GM12865 (cell line): ENCODE measurements around the gene NUP153.

Experiments used
- DNase-seq: peaks from one replicate; pipeline ENCODE4 v3.0.0; 2010; ENCODE audit warnings: low read depth
- H3K4me3 ChIP-seq: 2 replicates; pipeline ENCODE4 v1.5.1; 2011; ENCODE audit warnings: mild to moderate bottlenecking, low read depth, low read length, control low read depth
- CTCF ChIP-seq: IDR thresholded peaks from 2 replicates; pipeline ENCODE4 v1.5.1; 2011; ENCODE audit warnings: low read length, control low read depth, low read depth, inconsistent platforms; ENCODE audit not compliant: insufficient read depth; ENCODE audit errors: missing control alignments

The NUP153 gene

GRCh38 chr6:17700421-17701416, 6.0 kb downstream of the NUP153 start:
- DNase-seq, result no peak
- no peak for TF ChIP-seq CTCF
- H3K4me3 ChIP-seq, result no peak overlapping the region

- DNase-seq, result no peak
- no peak for TF ChIP-seq CTCF
- H3K4me3 ChIP-seq, result no peak overlapping the region
Observed at GRCh38 chr6:17691925-17692538, 14.7 kb downstream of the NUP153 start.

- H3K4me3 ChIP-seq, result no peak overlapping the region
- TF ChIP-seq CTCF, result no peak
- DNase-seq, result no peak
Observed at GRCh38 chr6:17688481-17688880, 18.2 kb downstream of the NUP153 start.

GRCh38 chr6:17687136-17687535, 19.6 kb downstream of the NUP153 start:
- no peak for DNase-seq
- H3K4me3 ChIP-seq, result no peak overlapping the region

GRCh38 chr6:17684134-17684533, 22.6 kb downstream of the NUP153 start:
- H3K4me3 ChIP-seq, result no peak overlapping the region
- no peak for TF ChIP-seq CTCF
- no peak for DNase-seq

More at GRCh38 chr6:17687136-17687535, 19.6 kb downstream of the NUP153 start:
- no peak for TF ChIP-seq CTCF

GRCh38 chr6:17683428-17683827, 23.3 kb downstream of the NUP153 start:
- H3K4me3 ChIP-seq, result no peak overlapping the region
- DNase-seq, result no peak
- TF ChIP-seq CTCF, result no peak
